ENCODE results near the gene CFAP61. TPM values are rescaled to one million over a fixed set of nuclear protein-coding genes. Genes with fewer than 3 reads are reported as not detected.
"Not testable (repeated sequence)": the region's sequence is repeated elsewhere in the genome, so short reads cannot be mapped to it uniquely, and the experiment has no call there.

Gene CFAP61
- total RNA-seq, 1 experiment from 2014 or later: not detected

DNA sequence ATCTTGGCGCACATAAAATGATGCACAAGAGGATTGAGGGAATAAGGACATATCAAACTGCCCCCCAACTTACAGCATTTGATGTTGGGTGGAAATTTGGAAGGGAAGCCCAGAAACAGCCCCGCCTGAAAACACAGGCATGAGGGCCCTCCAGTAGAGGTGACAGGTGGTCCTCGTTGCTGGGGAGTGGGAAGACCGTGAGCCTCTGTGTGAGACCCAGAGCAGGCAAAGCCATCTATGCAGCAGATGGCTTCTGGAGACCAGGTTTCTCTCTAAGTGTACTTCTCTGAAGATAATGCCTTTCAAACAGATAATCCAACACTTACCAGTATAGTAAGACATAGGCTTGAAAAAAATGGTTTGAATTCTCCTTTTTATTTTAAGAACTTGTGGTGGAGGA is 183.3 kb downstream of the CFAP61 start:
- Histone ChIP-seq H3K9me3 (ENCODE audit: low read length) (no peaks in the 10 kb centered on the region), H3K79me2 (ENCODE audit: low read length) (no peaks in the 10 kb centered on the region), H3K27ac (ENCODE audit: low read length) (no peak overlapping the region), H3K36me3 (ENCODE audit: low read depth, low read length) (no peaks in the 10 kb centered on the region), H4K20me1 (ENCODE audit: low read length) (no peaks in the 10 kb centered on the region), H3K4me2 (ENCODE audit: low read length) (no peak overlapping the region), H2AFZ (ENCODE audit: low read length) (no peak overlapping the region), H3K27me3 (ENCODE audit: low read length) (peaks cover 76% of the 10 kb centered on the region), H3K9me2 (replicated peaks; ENCODE audit: low read length) (no peaks in the 10 kb centered on the region), H3K4me3 (ENCODE audit: low read length) (no peak overlapping the region), H3F3A (ENCODE audit: low read length, unreplicated experiment) (no peaks in the 10 kb centered on the region), H3K4me1 (ENCODE audit: insufficient read depth, low read length) (no peaks in the 10 kb centered on the region), H3K9ac (ENCODE audit: low read length) (no peak overlapping the region)
- no TSS peak for BruUV-seq (replicated peaks)
- ATAC-seq (no peak), DNase-seq (no peak)
- POLR2A ChIA-PET (ENCODE audit: unreplicated experiment): no interaction called here
- TF ChIP-seq, protein P1, sequence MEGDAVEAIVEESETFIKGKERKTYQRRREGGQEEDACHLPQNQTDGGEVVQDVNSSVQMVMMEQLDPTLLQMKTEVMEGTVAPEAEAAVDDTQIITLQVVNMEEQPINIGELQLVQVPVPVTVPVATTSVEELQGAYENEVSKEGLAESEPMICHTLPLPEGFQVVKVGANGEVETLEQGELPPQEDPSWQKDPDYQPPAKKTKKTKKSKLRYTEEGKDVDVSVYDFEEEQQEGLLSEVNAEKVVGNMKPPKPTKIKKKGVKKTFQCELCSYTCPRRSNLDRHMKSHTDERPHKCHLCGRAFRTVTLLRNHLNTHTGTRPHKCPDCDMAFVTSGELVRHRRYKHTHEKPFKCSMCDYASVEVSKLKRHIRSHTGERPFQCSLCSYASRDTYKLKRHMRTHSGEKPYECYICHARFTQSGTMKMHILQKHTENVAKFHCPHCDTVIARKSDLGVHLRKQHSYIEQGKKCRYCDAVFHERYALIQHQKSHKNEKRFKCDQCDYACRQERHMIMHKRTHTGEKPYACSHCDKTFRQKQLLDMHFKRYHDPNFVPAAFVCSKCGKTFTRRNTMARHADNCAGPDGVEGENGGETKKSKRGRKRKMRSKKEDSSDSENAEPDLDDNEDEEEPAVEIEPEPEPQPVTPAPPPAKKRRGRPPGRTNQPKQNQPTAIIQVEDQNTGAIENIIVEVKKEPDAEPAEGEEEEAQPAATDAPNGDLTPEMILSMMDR (conservative IDR thresholded peaks at IDR 0.05; ENCODE audit: low read depth, low read length): no peak
- TF ChIP-seq EZH2 (IDR thresholded peaks at IDR 0.05; ENCODE audit: low read length, unreplicated experiment): no peak
- no peak for TF ChIP-seq EZH2phosphoT487 (IDR thresholded peaks at IDR 0.05; ENCODE audit: borderline replicate concordance, low read length)
- intact Hi-C loops (cut with micrococcal nuclease): no loop called here
- CTCF ChIA-PET: no interaction called here

DNA sequence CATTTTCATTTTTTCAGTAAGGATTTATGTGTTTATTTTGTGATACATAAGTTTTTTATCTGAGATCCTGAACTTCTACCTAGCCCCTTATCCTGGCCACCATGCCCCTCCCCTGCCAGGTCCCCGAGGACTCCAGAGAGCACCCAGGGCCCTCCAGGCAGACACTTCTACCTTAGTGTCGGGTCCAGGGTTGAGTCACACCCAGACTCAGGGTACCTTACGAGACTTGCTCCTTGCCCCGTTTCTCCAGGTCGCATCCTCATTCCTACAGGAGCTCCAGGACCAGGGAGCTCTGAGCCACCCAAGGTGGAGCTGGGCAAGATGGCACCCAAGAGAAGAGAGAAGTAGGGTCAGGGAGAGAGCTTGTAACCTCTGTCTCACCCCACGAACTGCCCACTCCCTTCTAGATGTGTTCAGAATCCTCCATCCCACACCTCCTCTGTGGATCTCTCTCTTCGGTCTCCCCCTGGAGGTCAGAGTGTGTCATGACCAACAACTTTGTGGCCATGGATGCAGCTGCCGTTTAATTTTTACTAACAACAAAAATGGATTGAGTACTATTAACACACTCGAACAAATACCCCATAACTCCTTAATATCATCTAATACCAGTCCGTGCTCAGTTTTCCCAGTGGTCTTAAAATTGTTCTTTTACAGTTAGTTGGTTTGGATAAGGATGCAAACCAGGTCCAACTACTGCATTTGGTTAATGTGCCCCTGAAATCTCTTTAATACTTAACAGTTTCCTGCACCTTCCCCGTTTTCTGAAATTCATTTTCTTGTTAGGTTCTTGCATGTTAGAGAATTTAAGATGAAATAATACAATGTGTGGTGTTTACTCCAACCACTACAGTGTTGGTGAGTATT is 185.0 kb downstream of the CFAP61 start:
- no peak overlapping the region for H3K4me3 ChIP-seq (ENCODE audit: low read length)
- no peak overlapping the region for H3K27ac ChIP-seq (ENCODE audit: low read length)
- ATAC-seq: peak; percentile 69
- H3K4me1 ChIP-seq (ENCODE audit: insufficient read depth, low read length): no peaks in the 10 kb centered on the region
- H3K4me2 ChIP-seq (ENCODE audit: low read length): no peak overlapping the region
- H3K9me2 ChIP-seq (replicated peaks; ENCODE audit: low read length): no peaks in the 10 kb centered on the region
- ChIA-PET POLR2A (ENCODE audit: unreplicated experiment) (no interaction called here), CTCF (no interaction called here)
- no peaks in the 10 kb centered on the region for H3K36me3 ChIP-seq (ENCODE audit: low read depth, low read length)
- intact Hi-C loops (cut with micrococcal nuclease): loop anchor here (1.0 kb wide), 2 partner anchors 154 to 331 kb away; no protein-coding TSS in a partner anchor
- H3K9ac ChIP-seq (ENCODE audit: low read length): no peak overlapping the region
- no peak for TF ChIP-seq EZH2 (IDR thresholded peaks at IDR 0.05; ENCODE audit: low read length, unreplicated experiment)
- TF ChIP-seq EZH2phosphoT487 (IDR thresholded peaks at IDR 0.05; ENCODE audit: borderline replicate concordance, low read length): no peak
- TF ChIP-seq, protein P1 (conservative IDR thresholded peaks at IDR 0.05; ENCODE audit: low read depth, low read length): peak; percentile 88
- no peaks in the 10 kb centered on the region for H3K9me3 ChIP-seq (ENCODE audit: low read length)
- H3F3A ChIP-seq (ENCODE audit: low read length, unreplicated experiment): no peaks in the 10 kb centered on the region
- DNase-seq: peak; percentile 68
- H4K20me1 ChIP-seq (ENCODE audit: low read length): no peaks in the 10 kb centered on the region
- no peak overlapping the region for H2AFZ ChIP-seq (ENCODE audit: low read length)
- no TSS peak for BruUV-seq (replicated peaks)
- H3K79me2 ChIP-seq (ENCODE audit: low read length): no peaks in the 10 kb centered on the region
- peaks cover 65% of the 10 kb centered on the region for H3K27me3 ChIP-seq (ENCODE audit: low read length)

DNA sequence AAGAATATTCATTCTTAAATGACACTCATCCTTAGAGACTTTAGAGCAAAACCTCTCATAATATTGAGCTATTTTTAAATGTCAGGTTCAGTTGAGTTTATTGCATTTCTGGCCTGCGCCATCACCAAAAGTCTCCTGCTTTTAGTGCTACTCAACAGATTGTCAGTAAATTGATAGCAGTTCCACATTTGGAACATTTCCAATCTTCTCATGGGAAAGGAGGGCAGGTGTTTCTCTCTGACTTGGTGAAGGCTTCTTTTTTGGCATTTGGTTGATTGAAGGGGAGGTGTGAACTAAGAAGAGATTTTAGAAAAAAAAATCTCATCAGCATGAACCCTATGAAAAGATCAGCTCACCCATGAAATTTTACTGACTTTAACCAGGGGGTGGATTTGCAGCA is 189.6 kb downstream of the CFAP61 start:
- CTCF ChIA-PET: no interaction called here
- no peak overlapping the region for H3K4me3 ChIP-seq (ENCODE audit: low read length)
- TF ChIP-seq, protein P1 (conservative IDR thresholded peaks at IDR 0.05; ENCODE audit: low read depth, low read length): no peak
- TF ChIP-seq EZH2 (IDR thresholded peaks at IDR 0.05; ENCODE audit: low read length, unreplicated experiment): no peak
- TF ChIP-seq EZH2phosphoT487 (IDR thresholded peaks at IDR 0.05; ENCODE audit: borderline replicate concordance, low read length): no peak
- no peaks in the 10 kb centered on the region for H3K79me2 ChIP-seq (ENCODE audit: low read length)
- H3K27me3 ChIP-seq (ENCODE audit: low read length): peaks cover 49% of the 10 kb centered on the region
- no peaks in the 10 kb centered on the region for H3K4me1 ChIP-seq (ENCODE audit: insufficient read depth, low read length)
- no peak overlapping the region for H3K9ac ChIP-seq (ENCODE audit: low read length)
- no peak overlapping the region for H3K4me2 ChIP-seq (ENCODE audit: low read length)
- H3F3A ChIP-seq (ENCODE audit: low read length, unreplicated experiment): no peaks in the 10 kb centered on the region
- H3K9me2 ChIP-seq (replicated peaks; ENCODE audit: low read length): no peaks in the 10 kb centered on the region
- ATAC-seq: no peak
- H4K20me1 ChIP-seq (ENCODE audit: low read length): no peaks in the 10 kb centered on the region
- H3K27ac ChIP-seq (ENCODE audit: low read length): no peak overlapping the region
- no peaks in the 10 kb centered on the region for H3K9me3 ChIP-seq (ENCODE audit: low read length)
- no peak overlapping the region for H2AFZ ChIP-seq (ENCODE audit: low read length)
- intact Hi-C loops (cut with micrococcal nuclease): no loop called here
- no TSS peak for BruUV-seq (replicated peaks)
- POLR2A ChIA-PET (ENCODE audit: unreplicated experiment): no interaction called here
- no peaks in the 10 kb centered on the region for H3K36me3 ChIP-seq (ENCODE audit: low read depth, low read length)
- no peak for DNase-seq

DNA sequence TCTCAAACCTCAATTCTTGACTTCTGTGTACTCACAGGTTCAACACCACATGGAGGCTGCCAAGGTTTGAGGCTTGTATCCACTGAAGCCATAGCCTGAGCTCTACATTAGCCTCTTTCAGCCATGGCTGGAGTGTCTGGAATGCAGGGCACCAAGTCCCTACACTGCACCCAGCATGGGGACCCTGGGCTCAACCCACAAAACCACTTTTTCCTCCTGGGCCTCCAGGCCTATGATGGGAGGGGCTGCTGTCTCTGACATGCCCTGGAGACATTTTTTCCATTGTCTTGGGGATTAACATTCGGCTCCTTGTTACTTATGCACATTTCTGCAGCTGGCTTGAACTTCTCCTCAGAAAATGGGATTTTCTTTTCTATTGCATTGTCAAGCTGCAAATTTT is 192.1 kb downstream of the CFAP61 start:
- H3K4me1 ChIP-seq (ENCODE audit: insufficient read depth, low read length); DNase-seq; intact Hi-C loops (cut with micrococcal nuclease); H3K27ac ChIP-seq (ENCODE audit: low read length); H2AFZ ChIP-seq (ENCODE audit: low read length); ATAC-seq; H3K4me2 ChIP-seq (ENCODE audit: low read length); BruUV-seq (replicated peaks); H3K4me3 ChIP-seq (ENCODE audit: low read length); H4K20me1 ChIP-seq (ENCODE audit: low read length); H3K9me3 ChIP-seq (ENCODE audit: low read length); H3K9me2 ChIP-seq (replicated peaks; ENCODE audit: low read length); H3K79me2 ChIP-seq (ENCODE audit: low read length); POLR2A ChIA-PET (ENCODE audit: unreplicated experiment); H3F3A ChIP-seq (ENCODE audit: low read length, unreplicated experiment); H3K9ac ChIP-seq (ENCODE audit: low read length); CTCF ChIA-PET; H3K36me3 ChIP-seq (ENCODE audit: low read depth, low read length): not testable (repeated sequence)
- peaks cover 56% of the 10 kb centered on the region for H3K27me3 ChIP-seq (ENCODE audit: low read length)
